HepG2 (cell line): Measurements from ENCODE around the gene LTB4R. TPM values are rescaled to one million over a fixed set of nuclear protein-coding genes. Genes with fewer than 3 reads are reported as not detected.

ENCODE experiments used
- GATAD1 ChIP-seq: IDR thresholded peaks from 2 replicates; pipeline ENCODE4 v1.6.1; 2016; ENCODE audit warnings: missing genetic modification reagents, missing compliant biosample characterization
- HES4 ChIP-seq: sonication (generic); formaldehyde crosslinking; IDR thresholded peaks from 2 replicates; pipeline ENCODE4 v1.9.0; 2021; ENCODE audit warnings: mild to moderate bottlenecking, missing genetic modification reagents, borderline replicate concordance
- HNRNPH1 ChIP-seq: fragments of 200-400 bp; formaldehyde crosslinking; optimal IDR thresholded peaks from 2 replicates; pipeline ENCODE3; 2017; ENCODE audit warnings: mild to moderate bottlenecking, low read depth, low read length
- PHF5A ChIP-seq: IDR thresholded peaks from one replicate; pipeline ENCODE4 v1.6.1; 2018; ENCODE audit warnings: low read depth, missing genetic modification reagents; ENCODE audit not compliant: unreplicated experiment
- RARG ChIP-seq: sonication (generic); formaldehyde crosslinking; IDR thresholded peaks from 2 replicates; pipeline ENCODE4 v1.4.0; 2020; ENCODE audit warnings: low read depth, mild to moderate bottlenecking, missing genetic modification reagents
- XBP1 ChIP-seq: sonication (generic); formaldehyde crosslinking; IDR thresholded peaks from 2 replicates; pipeline ENCODE4 v1.5.0; 2020; ENCODE audit warnings: missing genetic modification reagents
- ZNF230 ChIP-seq: sonication (generic); formaldehyde crosslinking; IDR thresholded peaks from 2 replicates; pipeline ENCODE4 v1.4.0; 2020; ENCODE audit warnings: mild to moderate bottlenecking, missing genetic modification reagents
- ZNF234 ChIP-seq: sonication (generic); formaldehyde crosslinking; conservative IDR thresholded peaks from 2 replicates; pipeline ENCODE4 v1.5.1; 2020; ENCODE audit warnings: mild to moderate bottlenecking, missing genetic modification reagents
- ZNF468 ChIP-seq: sonication (generic); formaldehyde crosslinking; IDR thresholded peaks from 2 replicates; pipeline ENCODE4 v1.8.0; 2022; ENCODE audit warnings: mild to moderate bottlenecking, moderate library complexity, missing genetic modification reagents
- ZNF672 ChIP-seq: sonication (generic); formaldehyde crosslinking; IDR thresholded peaks from 2 replicates; pipeline ENCODE4 v1.8.1; 2022; ENCODE audit warnings: missing genetic modification reagents
- ZNF766 ChIP-seq: sonication (generic); formaldehyde crosslinking; IDR thresholded peaks from 2 replicates; pipeline ENCODE4 v1.5.0; 2020; ENCODE audit warnings: missing genetic modification reagents, borderline replicate concordance
- polyA plus RNA-seq, 8 experiments: library from polyadenylated mRNA; depleted of rRNA in 3 of 8; stranded (reverse) in 7 of 8; unstranded in 1 of 8; fragments of >200 nt; fragmentation: Illumina TruSeq in 4 of 8; extraction: Trizol in 4 of 8; gene quantifications; 2 replicates each; pipeline versions ENCODE4 v1.2.1 to v1.2.3, GENCODE V29; 2011 to 2016; ENCODE audit warnings: low read depth in 4 of 8, missing spikeins in 1 of 8, mixed read lengths in 1 of 8; ENCODE audit not compliant: insufficient read depth in 1 of 8
- total RNA-seq, 5 experiments: library from RNA; depleted of rRNA; stranded (reverse); fragments of >200 nt; fragmentation: Illumina TruSeq; extraction: Trizol; gene quantifications; 2 replicates each; pipeline ENCODE4 v1.2.3, GENCODE V29; 2016; ENCODE audit warnings: low read depth in 1 of 5
- TF ChIP-seq, protein P1 (sequence below): sonication (generic); formaldehyde crosslinking; conservative IDR thresholded peaks from 2 replicates; pipeline ENCODE4 v1.4.0; 2020; ENCODE audit warnings: missing genetic modification reagents
- TF ChIP-seq, protein P2 (sequence below): sonication (generic); formaldehyde crosslinking; IDR thresholded peaks from 2 replicates; pipeline ENCODE4 v1.5.0; 2020; ENCODE audit warnings: mild to moderate bottlenecking, missing genetic modification reagents
- TF ChIP-seq, protein P3 (sequence below): sonication (generic); formaldehyde crosslinking; IDR thresholded peaks from 2 replicates; pipeline ENCODE4 v1.4.0; 2020; ENCODE audit warnings: low read depth, mild to moderate bottlenecking, missing genetic modification reagents
- TF ChIP-seq, protein P4 (sequence below): sonication (generic); formaldehyde crosslinking; IDR thresholded peaks from 2 replicates; pipeline ENCODE4 v1.4.0; 2020; ENCODE audit warnings: missing genetic modification reagents

Gene LTB4R
- total and polyA plus RNA-seq, 2 of the 13 experiments (the other 11 are each of a cell fraction or from before 2014, with no cell fraction given), result 3.2 to 8.2 TPM

DNA sequence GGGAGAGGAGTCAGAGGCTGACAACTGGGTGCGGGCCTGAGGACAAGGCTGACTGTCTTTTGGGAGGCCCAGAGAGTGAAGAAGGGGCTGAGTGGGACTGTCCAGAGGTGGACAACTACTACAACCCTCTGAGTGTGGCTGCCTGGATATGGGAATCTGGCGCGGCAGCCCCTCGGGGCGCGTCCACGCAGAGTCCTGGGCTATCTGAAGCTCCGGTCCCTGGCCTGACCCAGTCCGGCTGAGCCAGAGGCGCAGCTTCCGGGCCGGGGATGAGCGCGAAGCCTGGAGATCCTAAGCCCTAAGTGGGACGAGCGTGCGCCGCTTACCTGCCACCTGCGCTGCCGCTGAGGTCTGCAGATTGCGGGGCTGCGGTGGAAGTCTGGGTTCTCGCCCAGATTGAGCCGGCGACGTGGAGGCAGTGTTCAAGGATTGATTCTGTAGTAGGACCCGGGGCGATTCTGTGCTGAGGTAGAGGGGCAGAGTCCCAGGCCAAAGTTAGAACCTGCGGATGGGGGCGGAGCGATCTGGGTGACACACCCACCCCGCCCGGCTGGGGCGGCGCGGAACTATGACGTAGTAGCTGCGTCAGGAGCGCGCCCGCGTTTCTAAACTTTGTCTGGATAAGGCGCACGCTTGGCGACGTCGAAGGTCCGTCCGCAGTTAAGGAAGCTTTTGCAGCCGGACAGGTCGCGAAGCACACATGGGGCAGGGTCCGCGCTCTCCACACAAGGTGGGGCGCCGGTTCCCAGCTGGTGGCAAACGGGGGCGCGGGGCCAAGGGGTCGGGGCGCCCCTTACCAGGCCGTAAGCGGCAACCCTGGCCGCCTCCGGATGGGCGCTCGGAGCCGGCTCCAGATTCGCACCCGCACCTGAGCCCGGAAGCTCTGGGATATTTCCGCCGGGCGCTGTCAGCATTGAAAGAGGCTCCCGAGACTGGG, 11.8 kb upstream of the LTB4R start, which contains the start of the genes DHRS1 and NOP9 (continued):
- TF ChIP-seq GATAD1 (CRISPR knock-in tag), result peak; percentile 99
- no peak for TF ChIP-seq ZNF234 (CRISPR knock-in tag)
- 0 out of 2 replicates have a peak, but pooled peaks have one; percentile 54 for TF ChIP-seq XBP1 (CRISPR knock-in tag)
- 0 out of 2 replicates have a peak, but pooled peaks have one; percentile 86 for TF ChIP-seq RARG
- peak; percentile 99 for TF ChIP-seq ZNF230 (CRISPR knock-in tag)
- TF ChIP-seq, protein P1, sequence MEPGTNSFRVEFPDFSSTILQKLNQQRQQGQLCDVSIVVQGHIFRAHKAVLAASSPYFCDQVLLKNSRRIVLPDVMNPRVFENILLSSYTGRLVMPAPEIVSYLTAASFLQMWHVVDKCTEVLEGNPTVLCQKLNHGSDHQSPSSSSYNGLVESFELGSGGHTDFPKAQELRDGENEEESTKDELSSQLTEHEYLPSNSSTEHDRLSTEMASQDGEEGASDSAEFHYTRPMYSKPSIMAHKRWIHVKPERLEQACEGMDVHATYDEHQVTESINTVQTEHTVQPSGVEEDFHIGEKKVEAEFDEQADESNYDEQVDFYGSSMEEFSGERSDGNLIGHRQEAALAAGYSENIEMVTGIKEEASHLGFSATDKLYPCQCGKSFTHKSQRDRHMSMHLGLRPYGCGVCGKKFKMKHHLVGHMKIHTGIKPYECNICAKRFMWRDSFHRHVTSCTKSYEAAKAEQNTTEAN (CRISPR knock-in tag), result peak; percentile 82
- TF ChIP-seq, protein P2, sequence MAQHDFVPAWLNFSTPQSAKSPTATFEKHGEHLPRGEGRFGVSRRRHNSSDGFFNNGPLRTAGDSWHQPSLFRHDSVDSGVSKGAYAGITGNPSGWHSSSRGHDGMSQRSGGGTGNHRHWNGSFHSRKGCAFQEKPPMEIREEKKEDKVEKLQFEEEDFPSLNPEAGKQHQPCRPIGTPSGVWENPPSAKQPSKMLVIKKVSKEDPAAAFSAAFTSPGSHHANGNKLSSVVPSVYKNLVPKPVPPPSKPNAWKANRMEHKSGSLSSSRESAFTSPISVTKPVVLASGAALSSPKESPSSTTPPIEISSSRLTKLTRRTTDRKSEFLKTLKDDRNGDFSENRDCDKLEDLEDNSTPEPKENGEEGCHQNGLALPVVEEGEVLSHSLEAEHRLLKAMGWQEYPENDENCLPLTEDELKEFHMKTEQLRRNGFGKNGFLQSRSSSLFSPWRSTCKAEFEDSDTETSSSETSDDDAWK (CRISPR knock-in tag), result no peak
- no peak for TF ChIP-seq ZNF672 (CRISPR knock-in tag)
- peak; percentile 92 for TF ChIP-seq PHF5A (CRISPR knock-in tag)
- TF ChIP-seq, protein P3, sequence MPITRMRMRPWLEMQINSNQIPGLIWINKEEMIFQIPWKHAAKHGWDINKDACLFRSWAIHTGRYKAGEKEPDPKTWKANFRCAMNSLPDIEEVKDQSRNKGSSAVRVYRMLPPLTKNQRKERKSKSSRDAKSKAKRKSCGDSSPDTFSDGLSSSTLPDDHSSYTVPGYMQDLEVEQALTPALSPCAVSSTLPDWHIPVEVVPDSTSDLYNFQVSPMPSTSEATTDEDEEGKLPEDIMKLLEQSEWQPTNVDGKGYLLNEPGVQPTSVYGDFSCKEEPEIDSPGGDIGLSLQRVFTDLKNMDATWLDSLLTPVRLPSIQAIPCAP (CRISPR knock-in tag), result no peak
- peak; percentile 86 for TF ChIP-seq HES4 (CRISPR knock-in tag)
- TF ChIP-seq ZNF468 (CRISPR knock-in tag), result 0 out of 2 replicates have a peak, but pooled peaks have one; percentile 83
- TF ChIP-seq ZNF766 (CRISPR knock-in tag), result peak; percentile 98
- TF ChIP-seq HNRNPH1, result no peak
- TF ChIP-seq, protein P4, sequence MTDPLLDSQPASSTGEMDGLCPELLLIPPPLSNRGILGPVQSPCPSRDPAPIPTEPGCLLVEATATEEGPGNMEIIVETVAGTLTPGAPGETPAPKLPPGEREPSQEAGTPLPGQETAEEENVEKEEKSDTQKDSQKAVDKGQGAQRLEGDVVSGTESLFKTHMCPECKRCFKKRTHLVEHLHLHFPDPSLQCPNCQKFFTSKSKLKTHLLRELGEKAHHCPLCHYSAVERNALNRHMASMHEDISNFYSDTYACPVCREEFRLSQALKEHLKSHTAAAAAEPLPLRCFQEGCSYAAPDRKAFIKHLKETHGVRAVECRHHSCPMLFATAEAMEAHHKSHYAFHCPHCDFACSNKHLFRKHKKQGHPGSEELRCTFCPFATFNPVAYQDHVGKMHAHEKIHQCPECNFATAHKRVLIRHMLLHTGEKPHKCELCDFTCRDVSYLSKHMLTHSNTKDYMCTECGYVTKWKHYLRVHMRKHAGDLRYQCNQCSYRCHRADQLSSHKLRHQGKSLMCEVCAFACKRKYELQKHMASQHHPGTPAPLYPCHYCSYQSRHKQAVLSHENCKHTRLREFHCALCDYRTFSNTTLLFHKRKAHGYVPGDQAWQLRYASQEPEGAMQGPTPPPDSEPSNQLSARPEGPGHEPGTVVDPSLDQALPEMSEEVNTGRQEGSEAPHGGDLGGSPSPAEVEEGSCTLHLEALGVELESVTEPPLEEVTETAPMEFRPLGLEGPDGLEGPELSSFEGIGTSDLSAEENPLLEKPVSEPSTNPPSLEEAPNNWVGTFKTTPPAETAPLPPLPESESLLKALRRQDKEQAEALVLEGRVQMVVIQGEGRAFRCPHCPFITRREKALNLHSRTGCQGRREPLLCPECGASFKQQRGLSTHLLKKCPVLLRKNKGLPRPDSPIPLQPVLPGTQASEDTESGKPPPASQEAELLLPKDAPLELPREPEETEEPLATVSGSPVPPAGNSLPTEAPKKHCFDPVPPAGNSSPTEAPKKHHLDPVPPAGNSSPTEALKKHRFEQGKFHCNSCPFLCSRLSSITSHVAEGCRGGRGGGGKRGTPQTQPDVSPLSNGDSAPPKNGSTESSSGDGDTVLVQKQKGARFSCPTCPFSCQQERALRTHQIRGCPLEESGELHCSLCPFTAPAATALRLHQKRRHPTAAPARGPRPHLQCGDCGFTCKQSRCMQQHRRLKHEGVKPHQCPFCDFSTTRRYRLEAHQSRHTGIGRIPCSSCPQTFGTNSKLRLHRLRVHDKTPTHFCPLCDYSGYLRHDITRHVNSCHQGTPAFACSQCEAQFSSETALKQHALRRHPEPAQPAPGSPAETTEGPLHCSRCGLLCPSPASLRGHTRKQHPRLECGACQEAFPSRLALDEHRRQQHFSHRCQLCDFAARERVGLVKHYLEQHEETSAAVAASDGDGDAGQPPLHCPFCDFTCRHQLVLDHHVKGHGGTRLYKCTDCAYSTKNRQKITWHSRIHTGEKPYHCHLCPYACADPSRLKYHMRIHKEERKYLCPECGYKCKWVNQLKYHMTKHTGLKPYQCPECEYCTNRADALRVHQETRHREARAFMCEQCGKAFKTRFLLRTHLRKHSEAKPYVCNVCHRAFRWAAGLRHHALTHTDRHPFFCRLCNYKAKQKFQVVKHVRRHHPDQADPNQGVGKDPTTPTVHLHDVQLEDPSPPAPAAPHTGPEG (CRISPR knock-in tag), result peak; percentile 84; the same call in 1 of the 2 replicates
